K562 (cell line): ENCODE data around the gene ITPKB. TPM values are rescaled to one million over a fixed set of nuclear protein-coding genes. Genes with fewer than 3 reads are reported as not detected.

ENCODE experiments used
- ATAC-seq: fragments of 200-7000 bp; cut with Tn5 transposase; 3 replicates; pipeline ENCODE4 v1.9.1; 2020; ENCODE audit warnings: moderate library complexity
- BruUV-seq: library from RNA; stranded (reverse); fragments of 400-500 nt; replicated peaks from 2 replicates; lab custom pipeline; 2021; lab: Mats Ljungman, UMichigan
- CTCF ChIA-PET: fragments of 300-600 bp; formaldehyde crosslinking; extraction: SDS; loops from one replicate; lab custom pipeline; 2021; ENCODE audit warnings: low intra/inter-chr PET ratio; lab: Yijun Ruan, JAX
- POLR2A ChIA-PET: fragments of 300-600, 350-650 bp; sonication (Branson Sonifier 250); formaldehyde crosslinking; extraction: SDS; loops from one replicate; lab custom pipeline; 2021; ENCODE audit warnings: antibody characterized with exemption, inconsistent platforms; lab: Yijun Ruan, JAX
- DNase-seq, 4 experiments: peaks; one replicate each; pipeline versions ENCODE4 v3.0.0 to v3.0.0-alpha.2; 2011 to 2018; ENCODE audit warnings: low spot score in 3 of 4, mixed read lengths in 3 of 4; ENCODE audit errors: extremely low read depth in 1 of 4
- FAIRE-seq: peaks from 2 replicates; lab custom pipeline; 2011; peaks lifted over from hg19 to GRCh38; lab: Jason Lieb, UNC
- H2AFZ ChIP-seq: 2 replicates; pipeline ENCODE4 v1.6.0; 2011; ENCODE audit warnings: low read depth, low read length, control low read depth, inconsistent platforms
- H3K27ac ChIP-seq: fragments of 200-600 bp; 3 replicates; pipeline ENCODE4 v1.8.0; 2011; ENCODE audit warnings: low read depth, mild to moderate bottlenecking, control low read depth, inconsistent platforms, low read length, moderate library complexity, mixed read lengths; ENCODE audit errors: extremely low read depth
- H3K27me3 ChIP-seq, 2 experiments: fragments of 300-600 bp in 1 of 2; 2 replicates in 1 of 2; 3 replicates in 1 of 2; pipeline versions ENCODE4 v1.6.0 to v1.8.0; 2011; ENCODE audit warnings: inconsistent platforms in 2 of 2, low read length in 2 of 2, mild to moderate bottlenecking in 1 of 2, mixed read lengths in 1 of 2, moderate library complexity in 1 of 2; ENCODE audit not compliant: control insufficient read depth in 2 of 2, insufficient read depth in 2 of 2
- H3K36me3 ChIP-seq: fragments of 300-600 bp; 3 replicates; pipeline ENCODE4 v1.8.0; 2011; ENCODE audit warnings: mild to moderate bottlenecking, low read length, inconsistent platforms; ENCODE audit not compliant: control insufficient read depth, insufficient read depth
- H3K4me1 ChIP-seq, 2 experiments: fragments of 200-600 bp in 1 of 2; replicated peaks in 1 of 2; 2 replicates in 1 of 2; 3 replicates in 1 of 2; pipeline versions ENCODE4 v1.5.1 to v1.8.0; 2011; ENCODE audit warnings: inconsistent platforms in 2 of 2, low read length in 2 of 2, mild to moderate bottlenecking in 1 of 2, mixed read lengths in 1 of 2, moderate library complexity in 1 of 2; ENCODE audit not compliant: control insufficient read depth in 2 of 2, insufficient read depth in 2 of 2
- H3K4me2 ChIP-seq: 2 replicates; pipeline ENCODE4 v1.6.1; 2011; ENCODE audit warnings: low read length, control low read depth, inconsistent platforms, mixed read lengths; ENCODE audit not compliant: insufficient read depth
- H3K4me3 ChIP-seq: fragments of 200-600 bp; sonication (generic), shearing (Covaris generic); 2 replicates; pipeline ENCODE4 v1.5.1; 2016; ENCODE audit warnings: control low read depth, inconsistent platforms
- H3K79me2 ChIP-seq: fragments of 200-600 bp; 3 replicates; pipeline ENCODE4 v1.8.0; 2011; ENCODE audit warnings: low read length, inconsistent platforms; ENCODE audit not compliant: control insufficient read depth, insufficient read depth
- H3K9ac ChIP-seq, 2 experiments: 2 replicates each; pipeline versions ENCODE4 v1.6.0 to v1.6.1; 2011; ENCODE audit warnings: low read depth in 2 of 2, low read length in 2 of 2, control low read depth in 1 of 2, inconsistent platforms in 1 of 2, mild to moderate bottlenecking in 1 of 2, mixed read lengths in 1 of 2; ENCODE audit not compliant: insufficient read depth in 1 of 2
- H3K9me1 ChIP-seq: one replicate; pipeline ENCODE4 v1.6.0; 2011; ENCODE audit warnings: inconsistent platforms, mild to moderate bottlenecking, low read length, moderate library complexity; ENCODE audit not compliant: control insufficient read depth, insufficient read depth
- H3K9me3 ChIP-seq: replicated peaks from 2 replicates; pipeline ENCODE4 v1.5.1; 2011; ENCODE audit warnings: low read depth, low read length, inconsistent platforms; ENCODE audit not compliant: control insufficient read depth, insufficient read depth
- H4K20me1 ChIP-seq: replicated peaks from 2 replicates; pipeline ENCODE4 v1.6.1; 2011; ENCODE audit warnings: low read length, inconsistent platforms, mixed read lengths; ENCODE audit not compliant: control insufficient read depth, insufficient read depth
- DACH1 ChIP-seq: fragments of 450-650 bp; IDR thresholded peaks from 2 replicates; pipeline ENCODE4 v1.6.1; 2018; ENCODE audit not compliant: partially characterized antibody
- HEY1 ChIP-seq: fragments of 250-450 bp; sonication (Bioruptor Pico); IDR thresholded peaks from 2 replicates; pipeline ENCODE4 v1.5.0; 2020; ENCODE audit warnings: mild to moderate bottlenecking, moderate library complexity, borderline replicate concordance
- PCBP1 ChIP-seq: fragments of 200-400 bp; formaldehyde crosslinking; IDR thresholded peaks from 2 replicates; pipeline ENCODE4 v1.6.1; 2018; ENCODE audit warnings: mild to moderate bottlenecking, low read depth, low read length; ENCODE audit not compliant: poor library complexity, severe bottlenecking
- POLR2A ChIP-seq: fragments of 450-650 bp; conservative IDR thresholded peaks from 2 replicates; pipeline ENCODE4 v1.6.1; 2016
- RBM15 ChIP-seq: fragments of 200-400 bp; formaldehyde crosslinking; IDR thresholded peaks from 2 replicates; pipeline ENCODE4 v1.6.1; 2018; ENCODE audit warnings: mild to moderate bottlenecking, low read length, moderate library complexity; ENCODE audit not compliant: insufficient read depth
- ZNF212 ChIP-seq: fragments of 450-650 bp; formaldehyde crosslinking; IDR thresholded peaks from 2 replicates; pipeline ENCODE4 v1.4.0; 2020; ENCODE audit warnings: mild to moderate bottlenecking
- WGBS: fragments of 100-300 bp; shearing (Covaris generic); methylation state at CpG from one replicate; pipeline ENCODE4 v1.1.6; 2016; ENCODE audit warnings: low coverage, mixed read lengths; ENCODE audit not compliant: insufficient coverage; ENCODE audit errors: missing lambda C conversion rate; 5-methylcytosine and 5-hydroxymethylcytosine counted together
- in situ Hi-C: fragments of 300-500 bp; cut with MboI; formaldehyde crosslinking; loops from 4 replicates; pipeline ENCODE4 v1.15.0; 2018; ENCODE audit warnings: inconsistent platforms, mixed read lengths
- intact Hi-C: fragments of 100-400 bp; cut with micrococcal nuclease; formaldehyde crosslinking; loops from 2 replicates; pipeline ENCODE4 v1.14.2; 2022
- polyA plus RNA-seq, 8 experiments: library from polyadenylated mRNA; depleted of rRNA in 4 of 8; stranded (reverse) in 5 of 8; unstranded in 3 of 8; fragments of >200 nt; fragmentation: Nextera tagmentation in 2 of 8; fragmentation: Illumina TruSeq in 1 of 8; extraction: Ambion mirVana in 2 of 8; extraction: Trizol in 1 of 8; gene quantifications; 2 replicates each; pipeline versions ENCODE4 v1.2.1 to v1.2.3, GENCODE V29; 2011 to 2014; ENCODE audit warnings: inconsistent platforms in 1 of 8, missing spikeins in 1 of 8
- total RNA-seq, 7 experiments: library from RNA; depleted of rRNA in 6 of 7; stranded (reverse); fragments of >200 nt in 6 of 7; fragmentation: Illumina TruSeq in 2 of 7; extraction: Trizol in 2 of 7; gene quantifications; 2 replicates each; pipeline versions ENCODE4 v1.2.1 to v1.2.3, GENCODE V29; 2011 to 2021; ENCODE audit warnings: low replicate concordance in 1 of 7
- TF ChIP-seq, protein P1 (sequence below): fragments of 250-450 bp; sonication (Bioruptor Pico); IDR thresholded peaks from 2 replicates; pipeline ENCODE4 v1.8.0; 2021; ENCODE audit warnings: mild to moderate bottlenecking, moderate library complexity

The ITPKB gene
- total and polyA plus RNA-seq, 9 of the 15 experiments (the other 6 are each of a cell fraction or from before 2014, with no cell fraction given), result 0.01 to 0.22 TPM; not detected in 7

GRCh38 chr1:226651041-226651731, 87.9 kb downstream of the ITPKB start:
- H3K9me1 ChIP-seq, result no peaks in the 10 kb centered on the region
- ATAC-seq (no peak), FAIRE-seq (no peak), DNase-seq (no peak)
- H2AFZ ChIP-seq, result no peak overlapping the region
- intact Hi-C loops (no loop called here), in situ Hi-C loops (no loop called here)
- peaks cover 0 to 3% of the 10 kb centered on the region in 2 experiments; a peak in 2 of 5 replicates for H3K4me1 ChIP-seq
- no peak overlapping the region for H3K4me2 ChIP-seq
- no peaks in the 10 kb centered on the region for H3K36me3 ChIP-seq
- CTCF ChIA-PET, result interaction anchor here (0.6 to 1.9 kb wide), 2 partner anchors 176 to 193 kb away, joined by 3 to 5 read pairs; no protein-coding TSS in a partner anchor
- no TSS peak for BruUV-seq
- peaks cover 7% of the 10 kb centered on the region for H4K20me1 ChIP-seq
- no peak for TF ChIP-seq PCBP1
- TF ChIP-seq HEY1 (CRISPR knock-in tag), result no peak
- no peak for TF ChIP-seq DACH1
- TF ChIP-seq POLR2A, result no peak
- TF ChIP-seq ZNF212 (CRISPR knock-in tag), result no peak
- TF ChIP-seq, protein P1, sequence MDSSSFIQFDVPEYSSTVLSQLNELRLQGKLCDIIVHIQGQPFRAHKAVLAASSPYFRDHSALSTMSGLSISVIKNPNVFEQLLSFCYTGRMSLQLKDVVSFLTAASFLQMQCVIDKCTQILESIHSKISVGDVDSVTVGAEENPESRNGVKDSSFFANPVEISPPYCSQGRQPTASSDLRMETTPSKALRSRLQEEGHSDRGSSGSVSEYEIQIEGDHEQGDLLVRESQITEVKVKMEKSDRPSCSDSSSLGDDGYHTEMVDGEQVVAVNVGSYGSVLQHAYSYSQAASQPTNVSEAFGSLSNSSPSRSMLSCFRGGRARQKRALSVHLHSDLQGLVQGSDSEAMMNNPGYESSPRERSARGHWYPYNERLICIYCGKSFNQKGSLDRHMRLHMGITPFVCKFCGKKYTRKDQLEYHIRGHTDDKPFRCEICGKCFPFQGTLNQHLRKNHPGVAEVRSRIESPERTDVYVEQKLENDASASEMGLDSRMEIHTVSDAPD (CRISPR knock-in tag), result no peak
- TF ChIP-seq RBM15, result no peak
- H3K4me3 ChIP-seq, result no peak overlapping the region
- no peak overlapping the region for H3K9ac ChIP-seq
- H3K27me3 ChIP-seq, result peaks cover 39 to 61% of the 10 kb centered on the region in 2 experiments
- POLR2A ChIA-PET, result no interaction called here
- H3K79me2 ChIP-seq, result no peaks in the 10 kb centered on the region
- no peak overlapping the region for H3K27ac ChIP-seq
- no peaks in the 10 kb centered on the region for H3K9me3 ChIP-seq
- 3% methylated on average over 12 of the region's 12 CpGs for WGBS
